Measurements from ENCODE around the gene SBF2.

GRCh38 chr11:10329935-10330334 lies 35.9 kb upstream of the SBF2 start:
- TF ChIP-seq, protein P1, sequence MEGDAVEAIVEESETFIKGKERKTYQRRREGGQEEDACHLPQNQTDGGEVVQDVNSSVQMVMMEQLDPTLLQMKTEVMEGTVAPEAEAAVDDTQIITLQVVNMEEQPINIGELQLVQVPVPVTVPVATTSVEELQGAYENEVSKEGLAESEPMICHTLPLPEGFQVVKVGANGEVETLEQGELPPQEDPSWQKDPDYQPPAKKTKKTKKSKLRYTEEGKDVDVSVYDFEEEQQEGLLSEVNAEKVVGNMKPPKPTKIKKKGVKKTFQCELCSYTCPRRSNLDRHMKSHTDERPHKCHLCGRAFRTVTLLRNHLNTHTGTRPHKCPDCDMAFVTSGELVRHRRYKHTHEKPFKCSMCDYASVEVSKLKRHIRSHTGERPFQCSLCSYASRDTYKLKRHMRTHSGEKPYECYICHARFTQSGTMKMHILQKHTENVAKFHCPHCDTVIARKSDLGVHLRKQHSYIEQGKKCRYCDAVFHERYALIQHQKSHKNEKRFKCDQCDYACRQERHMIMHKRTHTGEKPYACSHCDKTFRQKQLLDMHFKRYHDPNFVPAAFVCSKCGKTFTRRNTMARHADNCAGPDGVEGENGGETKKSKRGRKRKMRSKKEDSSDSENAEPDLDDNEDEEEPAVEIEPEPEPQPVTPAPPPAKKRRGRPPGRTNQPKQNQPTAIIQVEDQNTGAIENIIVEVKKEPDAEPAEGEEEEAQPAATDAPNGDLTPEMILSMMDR (IDR thresholded peaks at IDR 0.05; ENCODE audit: low read depth, low read length), result no peak
- TF ChIP-seq POLR2A (IDR thresholded peaks at IDR 0.05; ENCODE audit: extremely low read depth, insufficient read length), result no peak
